ENCODE data around the gene LRRC56. TPM values are rescaled to one million over a fixed set of nuclear protein-coding genes. Genes with fewer than 3 reads are reported as not detected.

Gene LRRC56
- total RNA-seq, 5 donors from 2014 or later (not counting 1 experiment from before 2014, with no cell fraction given): 3.4 to 6.1 (median 5.6) TPM

DNA sequence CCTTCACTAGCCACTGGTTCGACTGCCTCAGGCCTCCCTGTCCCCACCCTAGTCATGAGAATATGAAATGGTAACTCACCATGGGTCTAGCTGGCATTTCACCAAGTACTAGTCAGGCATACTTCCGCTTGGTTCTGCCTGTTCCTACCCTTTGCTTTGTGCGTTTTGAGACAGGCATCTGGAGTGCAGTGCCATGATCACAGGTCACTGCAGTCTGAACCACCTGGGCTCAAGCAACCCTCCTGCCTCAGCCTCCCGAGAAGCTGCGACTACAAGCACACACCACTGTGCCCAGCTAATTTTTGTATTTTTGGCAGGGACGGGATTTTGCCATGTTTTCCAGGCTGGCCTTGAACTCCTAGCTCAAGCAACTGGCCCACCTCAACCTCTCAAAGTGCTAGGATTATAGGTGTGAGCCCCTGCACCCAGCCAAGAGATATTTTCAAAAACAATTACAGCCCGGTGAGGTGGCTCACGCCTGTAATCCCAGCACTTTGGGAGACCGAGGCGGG lies 16.1 kb upstream of the LRRC56 start:
- DNase-seq: no peak
- H3K4me1 Mint-ChIP-seq: peaks cover 4 to 7% (median 5%) of the 10 kb centered on the region in 3 donors
- peaks cover 0 to 3% (median 0%) of the 10 kb centered on the region in 3 donors for H3K9me3 Mint-ChIP-seq
- H3K4me3 Mint-ChIP-seq: no peak overlapping the region
- Histone ChIP-seq H3K36me3 (ENCODE audit: control insufficient read depth in 2 of 2, extremely low read depth in 1 of 2, insufficient read depth in 1 of 2, low read length in 1 of 2) (no peaks in the 10 kb centered on the region), H3K9me3 (no peaks in the 10 kb centered on the region), H3K4me1 (ENCODE audit: control insufficient read depth in 1 of 2, extremely low read depth in 1 of 2, insufficient read depth in 2 of 2, low read length in 2 of 2) (peaks cover 2 to 7% of the 10 kb centered on the region in 2 experiments), H3K27me3 (replicated peaks in 1 of 2; ENCODE audit: control insufficient read depth in 2 of 2, extremely low read depth in 1 of 2, insufficient read depth in 2 of 2, low read length in 1 of 2) (no peaks in the 10 kb centered on the region), H3K4me3 (ENCODE audit: control insufficient read depth in 1 of 2, extremely low read depth in 1 of 2, low read length in 1 of 2) (no peak overlapping the region), H3K27ac (ENCODE audit: low read length) (no peak overlapping the region)
- no peaks in the 10 kb centered on the region for H3K27me3 Mint-ChIP-seq
- no peaks in the 10 kb centered on the region for H3K36me3 Mint-ChIP-seq
- ChIA-PET POLR2A (interaction anchor here in 1 of 2 donors (0.5 kb wide), 1 partner anchor 191 kb away, joined by 5 read pairs; no protein-coding TSS in a partner anchor), CTCF (no interaction called here)
- WGBS (ENCODE audit: insufficient coverage): 94% methylated on average over 5 of the region's 10 CpGs
- no peak for ATAC-seq (replicated peaks in 1 of 4)
- H3K27ac Mint-ChIP-seq: no peak overlapping the region

DNA sequence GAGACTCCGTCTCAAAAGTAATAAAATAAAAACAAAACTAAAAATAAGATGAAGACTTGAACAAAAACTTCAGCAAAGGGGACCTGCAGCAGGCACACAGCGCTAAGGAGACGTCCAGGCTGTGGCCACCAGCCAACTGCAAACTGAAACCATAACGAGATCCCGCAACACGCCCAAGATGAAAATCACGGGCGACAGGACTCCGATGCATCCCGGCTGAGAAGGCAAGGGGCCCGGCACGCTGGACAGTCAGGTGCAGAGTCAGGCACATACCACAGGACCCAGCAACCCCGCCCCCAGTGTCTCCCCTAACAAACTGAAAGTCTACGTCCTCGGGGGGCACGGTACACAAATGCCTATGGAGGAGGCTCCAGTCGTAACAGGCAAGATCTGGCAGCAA lies 11.1 kb upstream of the LRRC56 start:
- Mint-ChIP-seq H3K36me3 (no peaks in the 10 kb centered on the region), H3K27ac (no peak overlapping the region), H3K9me3 (no peaks in the 10 kb centered on the region), H3K4me3 (no peak overlapping the region), H3K27me3 (no peaks in the 10 kb centered on the region), H3K4me1 (no peaks in the 10 kb centered on the region)
- no peaks in the 10 kb centered on the region for H3K4me1 ChIP-seq (ENCODE audit: control insufficient read depth in 1 of 2, extremely low read depth in 1 of 2, insufficient read depth in 2 of 2, low read length in 2 of 2)
- ATAC-seq (replicated peaks in 1 of 4): no peak
- no peaks in the 10 kb centered on the region for H3K9me3 ChIP-seq
- H3K27ac ChIP-seq (ENCODE audit: low read length): no peak overlapping the region
- no peak overlapping the region for H3K4me3 ChIP-seq (ENCODE audit: control insufficient read depth in 1 of 2, extremely low read depth in 1 of 2, low read length in 1 of 2)
- no peak for DNase-seq
- CTCF ChIA-PET: no interaction called here
- H3K27me3 ChIP-seq (replicated peaks in 1 of 2; ENCODE audit: control insufficient read depth in 2 of 2, extremely low read depth in 1 of 2, insufficient read depth in 2 of 2, low read length in 1 of 2): no peaks in the 10 kb centered on the region
- POLR2A ChIA-PET: no interaction called here
- WGBS (ENCODE audit: insufficient coverage): 87% methylated on average over 16 of the region's 17 CpGs
- peaks cover 2 to 3% of the 10 kb centered on the region in 2 donors for H3K36me3 ChIP-seq (ENCODE audit: control insufficient read depth in 2 of 2, extremely low read depth in 1 of 2, insufficient read depth in 1 of 2, low read length in 1 of 2)

DNA sequence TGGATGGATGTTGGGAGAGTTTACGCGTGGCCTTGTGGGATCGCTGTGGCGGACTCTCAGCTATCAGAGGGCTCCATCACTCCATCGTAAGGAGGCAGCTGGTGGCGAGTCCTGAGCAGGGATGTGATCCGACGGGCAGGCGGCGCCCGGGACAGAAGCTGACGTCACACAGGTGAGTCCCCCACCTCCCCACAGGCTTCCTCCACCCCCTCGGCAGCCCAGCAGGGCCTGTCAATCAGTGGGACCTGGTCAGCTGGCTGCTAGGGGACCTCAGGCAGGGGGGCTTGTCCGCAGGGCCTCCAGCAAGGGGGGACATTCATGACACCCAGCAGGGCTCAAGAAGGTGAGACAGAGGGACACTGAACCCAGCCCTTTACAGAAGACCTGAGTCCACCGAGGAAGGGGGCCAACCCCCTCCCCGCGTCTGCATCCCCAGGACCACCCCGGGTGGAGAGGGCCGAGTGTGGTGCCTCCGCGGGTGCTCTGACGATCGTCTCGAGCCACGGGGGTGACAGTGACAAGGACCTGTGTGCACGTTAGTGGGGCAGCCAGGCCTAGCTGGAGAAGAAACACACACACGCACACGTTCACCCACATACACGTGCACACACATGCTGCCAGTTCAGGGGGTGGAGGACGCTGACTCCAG lies 9.0 kb upstream of the LRRC56 start:
- no peaks in the 10 kb centered on the region for H3K27me3 ChIP-seq (replicated peaks in 1 of 2; ENCODE audit: control insufficient read depth in 2 of 2, extremely low read depth in 1 of 2, insufficient read depth in 2 of 2, low read length in 1 of 2)
- Mint-ChIP-seq H3K36me3 (peaks cover 6% of the 10 kb centered on the region), H3K4me1 (peaks cover 0 to 2% (median 0%) of the 10 kb centered on the region in 3 donors), H3K27ac (no peak overlapping the region), H3K27me3 (no peaks in the 10 kb centered on the region), H3K4me3 (no peak overlapping the region), H3K9me3 (no peaks in the 10 kb centered on the region)
- ATAC-seq (replicated peaks in 1 of 4): no peak
- H3K4me1 ChIP-seq (ENCODE audit: control insufficient read depth in 1 of 2, extremely low read depth in 1 of 2, insufficient read depth in 2 of 2, low read length in 2 of 2): peaks cover 0 to 4% of the 10 kb centered on the region in 2 experiments
- no peaks in the 10 kb centered on the region for H3K9me3 ChIP-seq
- H3K27ac ChIP-seq (ENCODE audit: low read length): no peak overlapping the region
- peaks cover 7 to 19% of the 10 kb centered on the region in 2 donors for H3K36me3 ChIP-seq (ENCODE audit: control insufficient read depth in 2 of 2, extremely low read depth in 1 of 2, insufficient read depth in 1 of 2, low read length in 1 of 2)
- DNase-seq: no peak
- POLR2A ChIA-PET: no interaction called here
- CTCF ChIA-PET: interaction anchor here in 1 of 2 donors (0.7 kb wide), 1 partner anchor 19 kb away, joined by 4 read pairs; no protein-coding TSS in a partner anchor
- H3K4me3 ChIP-seq (ENCODE audit: control insufficient read depth in 1 of 2, extremely low read depth in 1 of 2, low read length in 1 of 2): no peak overlapping the region
- WGBS (ENCODE audit: insufficient coverage): 90% methylated on average over 25 of the region's 30 CpGs

DNA sequence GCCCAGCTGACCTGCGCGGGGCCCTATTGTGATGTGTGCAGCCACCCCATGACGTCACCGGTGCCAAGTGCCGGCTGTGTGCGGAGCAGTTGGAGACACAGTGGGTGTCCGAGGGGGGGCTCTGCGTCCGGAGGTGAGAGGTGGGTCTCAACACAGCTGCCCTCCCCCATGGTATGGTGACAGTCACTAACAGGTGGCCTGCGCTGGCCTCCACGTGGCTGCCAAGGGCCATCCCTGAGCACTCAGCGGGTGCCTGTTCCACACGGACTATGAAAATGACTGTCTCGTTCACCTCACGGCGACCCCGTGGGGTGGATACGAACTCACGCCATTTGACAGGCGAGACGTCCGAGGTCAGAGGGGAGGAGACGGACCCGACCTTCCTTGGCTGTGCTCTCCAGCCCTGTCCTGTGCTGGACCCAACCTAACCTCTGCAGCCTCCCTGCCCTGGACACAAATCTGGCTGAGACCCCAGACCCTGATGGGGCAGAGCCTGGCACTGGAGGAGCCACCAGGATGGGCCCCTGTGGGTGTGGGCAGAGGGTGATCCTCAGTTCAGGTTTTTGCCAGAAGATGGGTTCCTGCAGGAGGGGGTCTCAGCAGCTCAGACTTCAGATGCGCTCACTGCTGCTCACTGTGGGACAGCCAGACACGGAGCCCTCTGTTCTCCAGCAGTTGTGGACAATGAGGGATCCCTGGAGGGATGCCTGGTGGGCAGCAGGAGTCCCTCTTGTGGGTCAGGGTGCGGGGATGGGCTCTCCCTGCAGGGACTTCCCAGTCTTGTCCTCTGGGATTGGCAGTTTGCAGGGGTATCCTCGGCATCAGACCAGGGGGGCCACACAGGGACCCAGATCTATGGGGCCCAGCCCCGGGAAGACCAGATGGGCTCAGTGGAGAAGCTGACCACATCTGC lies 8.3 kb upstream of the LRRC56 start:
- no peaks in the 10 kb centered on the region for H3K27me3 Mint-ChIP-seq
- no peaks in the 10 kb centered on the region for H3K9me3 Mint-ChIP-seq
- H3K36me3 Mint-ChIP-seq: peaks cover 6% of the 10 kb centered on the region
- peaks cover 7 to 25% of the 10 kb centered on the region in 2 donors for H3K36me3 ChIP-seq (ENCODE audit: control insufficient read depth in 2 of 2, extremely low read depth in 1 of 2, insufficient read depth in 1 of 2, low read length in 1 of 2)
- H3K27ac ChIP-seq (ENCODE audit: low read length): no peak overlapping the region
- H3K27ac Mint-ChIP-seq: no peak overlapping the region
- CTCF ChIA-PET: no interaction called here
- no peak overlapping the region for H3K4me3 Mint-ChIP-seq
- no peaks in the 10 kb centered on the region for H3K27me3 ChIP-seq (replicated peaks in 1 of 2; ENCODE audit: control insufficient read depth in 2 of 2, extremely low read depth in 1 of 2, insufficient read depth in 2 of 2, low read length in 1 of 2)
- H3K4me1 Mint-ChIP-seq: peaks cover 0 to 6% (median 3%) of the 10 kb centered on the region in 3 donors
- ATAC-seq (replicated peaks in 1 of 4) (no peak), DNase-seq (no peak)
- 87% methylated on average over 29 of the region's 29 CpGs for WGBS (ENCODE audit: insufficient coverage)
- H3K9me3 ChIP-seq: no peaks in the 10 kb centered on the region
- H3K4me1 ChIP-seq (ENCODE audit: control insufficient read depth in 1 of 2, extremely low read depth in 1 of 2, insufficient read depth in 2 of 2, low read length in 2 of 2): peaks cover 0 to 12% of the 10 kb centered on the region in 2 experiments
- H3K4me3 ChIP-seq (ENCODE audit: control insufficient read depth in 1 of 2, extremely low read depth in 1 of 2, low read length in 1 of 2): no peak overlapping the region
- POLR2A ChIA-PET: no interaction called here

DNA sequence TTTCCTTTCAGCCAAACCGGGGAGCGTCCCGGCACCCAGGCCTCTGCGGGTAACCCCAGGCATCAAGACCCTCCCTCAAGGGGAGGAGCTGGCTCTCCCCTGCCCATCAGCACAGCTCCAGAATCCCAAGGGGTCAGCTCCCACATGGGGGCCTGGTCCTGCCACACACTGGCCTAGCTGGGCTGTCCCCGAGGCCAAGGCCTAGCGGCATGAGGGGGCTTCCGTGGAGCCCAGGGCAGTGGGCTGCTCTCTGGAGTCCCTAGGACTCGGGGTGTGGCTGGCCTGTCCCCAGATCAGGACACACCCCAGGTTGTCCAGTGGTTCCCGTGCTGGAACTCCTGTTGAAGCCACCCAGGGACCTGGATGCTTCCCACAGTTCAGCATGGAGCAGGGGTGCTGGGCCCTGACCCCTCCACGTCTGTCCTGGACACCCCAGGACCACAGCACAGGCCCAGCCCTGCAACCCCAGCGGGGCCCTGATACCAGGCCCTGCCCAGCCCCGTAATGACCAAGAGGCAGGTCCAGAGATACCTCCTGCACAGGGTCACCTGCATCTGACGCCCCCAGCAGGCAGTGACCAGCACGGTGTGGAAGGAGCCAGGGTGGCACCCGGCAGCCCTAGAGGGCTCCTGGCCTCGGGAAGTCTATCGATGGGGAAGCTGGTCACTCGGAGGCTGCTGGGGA lies 7.5 kb upstream of the LRRC56 start:
- Histone ChIP-seq H3K9me3 (no peaks in the 10 kb centered on the region), H3K27me3 (replicated peaks in 1 of 2; ENCODE audit: control insufficient read depth in 2 of 2, extremely low read depth in 1 of 2, insufficient read depth in 2 of 2, low read length in 1 of 2) (no peaks in the 10 kb centered on the region), H3K4me1 (ENCODE audit: control insufficient read depth in 1 of 2, extremely low read depth in 1 of 2, insufficient read depth in 2 of 2, low read length in 2 of 2) (peaks cover 0 to 20% of the 10 kb centered on the region in 2 experiments), H3K27ac (ENCODE audit: low read length) (no peak overlapping the region), H3K4me3 (ENCODE audit: control insufficient read depth in 1 of 2, extremely low read depth in 1 of 2, low read length in 1 of 2) (no peak overlapping the region), H3K36me3 (ENCODE audit: control insufficient read depth in 2 of 2, extremely low read depth in 1 of 2, insufficient read depth in 1 of 2, low read length in 1 of 2) (peaks cover 7 to 25% of the 10 kb centered on the region in 2 donors)
- ChIA-PET POLR2A (no interaction called here), CTCF (no interaction called here)
- Mint-ChIP-seq H3K4me3 (no peak overlapping the region), H3K36me3 (peaks cover 6% of the 10 kb centered on the region), H3K27me3 (no peaks in the 10 kb centered on the region), H3K9me3 (no peaks in the 10 kb centered on the region), H3K27ac (no peak overlapping the region), H3K4me1 (peaks cover 0 to 7% (median 3%) of the 10 kb centered on the region in 3 donors)
- ATAC-seq (replicated peaks in 1 of 4) (no peak), DNase-seq (no peak)
- 90% methylated on average over 17 of the region's 18 CpGs for WGBS (ENCODE audit: insufficient coverage)
